Gastroesophageal sphincter (tissue), 4 donors: Measurements from ENCODE around the gene NOP53. TPM values are rescaled to one million over a fixed set of nuclear protein-coding genes. Genes with fewer than 3 reads are reported as not detected.

Source experiments
- ATAC-seq: fragments of 150-250 bp; one replicate; pipeline ENCODE4 v1.9.1; 2016; ENCODE audit warnings: mild to moderate bottlenecking, moderate library complexity
- H3K27ac ChIP-seq, 4 donors: fragments of 200-600 bp; sonication (generic) in 3 of 4; 1 replicate in 3 of 4; 2 replicates in 1 of 4; pipeline ENCODE4 v1.5.1; 2016 to 2019
- H3K27me3 ChIP-seq: fragments of 200-600 bp; sonication (generic); one replicate; pipeline ENCODE4 v1.5.1; 2019
- H3K36me3 ChIP-seq, 2 donors: fragments of 200-600 bp; sonication (generic); one replicate each; pipeline ENCODE4 v1.5.1; 2019; ENCODE audit warnings: control low read depth in 1 of 2
- H3K4me1 ChIP-seq, 3 donors: fragments of 200-600 bp; sonication (generic); 1 replicate in 2 of 3; 2 replicates in 1 of 3; pipeline ENCODE4 v1.5.1; 2016 to 2019; ENCODE audit warnings: control low read depth in 2 of 3
- H3K4me3 ChIP-seq, 2 donors: fragments of 200-600 bp; sonication (generic); one replicate each; pipeline ENCODE4 v1.5.1; 2019; ENCODE audit warnings: mild to moderate bottlenecking in 1 of 2, moderate library complexity in 1 of 2
- H3K9me3 ChIP-seq, 3 donors: fragments of 200-600 bp; sonication (generic); one replicate each; pipeline ENCODE4 v1.5.1; 2017 to 2019; ENCODE audit warnings: control low read depth in 2 of 3
- CTCF ChIP-seq, 4 experiments: fragments of 200-600 bp in 2 of 4; fragments of 450-650 bp in 2 of 4; sonication (generic) in 1 of 4; IDR thresholded peaks; one replicate each; pipeline ENCODE4 v1.5.1; 2017 to 2019; ENCODE audit warnings: antibody characterized with exemption in 4 of 4, mild to moderate bottlenecking in 2 of 4, moderate library complexity in 2 of 4
- EP300 ChIP-seq: sonication (generic); formaldehyde crosslinking; IDR thresholded peaks from one replicate; pipeline ENCODE4 v1.6.1; 2017; ENCODE audit warnings: antibody characterized with exemption, mild to moderate bottlenecking
- POLR2A ChIP-seq, 2 donors: fragments of 450-650 bp; IDR thresholded peaks; one replicate each; pipeline ENCODE4 v1.6.1; 2017; ENCODE audit warnings: antibody characterized with exemption in 2 of 2, mild to moderate bottlenecking in 2 of 2, moderate library complexity in 1 of 2
- POLR2AphosphoS5 ChIP-seq: sonication (generic); formaldehyde crosslinking; IDR thresholded peaks from one replicate; pipeline ENCODE4 v1.6.1; 2017; ENCODE audit warnings: antibody characterized with exemption
- WGBS, 2 donors: methylation state at CpG; one replicate each; pipeline ENCODE4 v1.1.5; 2018; ENCODE audit warnings: low coverage in 1 of 2; 5-methylcytosine and 5-hydroxymethylcytosine counted together
- total RNA-seq, 4 donors: library from RNA; depleted of rRNA; stranded (reverse); fragments of >200 nt; gene quantifications; one replicate each; pipeline ENCODE4 v1.1.0, GENCODE V29; 2016

Gene NOP53
- total RNA-seq, 4 donors from 2014 or later = 332 to 592 (median 362) TPM

- Histone ChIP-seq H3K36me3 (peaks cover 0 to 100% of the 10 kb centered on the region in 2 donors), H3K27me3 (no peaks in the 10 kb centered on the region), H3K4me3 (no peak overlapping the region), H3K4me1 (no peaks in the 10 kb centered on the region), H3K9me3 (no peaks in the 10 kb centered on the region), H3K27ac (no peak overlapping the region)
- 76 to 90% methylated on average over 7 to 8 of the region's 28 CpGs for WGBS, 2 donors
- TF ChIP-seq EP300 (no peak), POLR2A (IDR thresholded peaks at IDR 0.05) (no peak), CTCF (IDR thresholded peaks at IDR 0.05) (no peak), POLR2AphosphoS5 (no peak)
- ATAC-seq = no peak
Measured at GRCh38 chr19:47755762-47756626, 10.6 kb downstream of the NOP53 start.

- H3K9me3 ChIP-seq = no peaks in the 10 kb centered on the region
- H3K4me1 ChIP-seq = no peaks in the 10 kb centered on the region
- no peak overlapping the region for H3K27ac ChIP-seq
- 80% methylated on average over 1 of the region's 12 CpGs; no CpG with 5 or more reads in 1 of the 2 donors for WGBS, 2 donors
- peaks cover 0 to 94% of the 10 kb centered on the region in 2 donors for H3K36me3 ChIP-seq
- no peak for ATAC-seq
- TF ChIP-seq POLR2A (IDR thresholded peaks at IDR 0.05) = no peak
- TF ChIP-seq POLR2AphosphoS5 = no peak
- TF ChIP-seq CTCF (IDR thresholded peaks at IDR 0.05) = no peak
- TF ChIP-seq EP300 = no peak
- H3K4me3 ChIP-seq = no peak overlapping the region
- no peaks in the 10 kb centered on the region for H3K27me3 ChIP-seq
Measured at GRCh38 chr19:47756627-47756929, 11.2 kb downstream of the NOP53 start.

GRCh38 chr19:47756953-47757608 is 11.7 kb downstream of the NOP53 start:
- no peak for ATAC-seq
- TF ChIP-seq POLR2AphosphoS5 (no peak), CTCF (IDR thresholded peaks at IDR 0.05) (no peak), EP300 (no peak), POLR2A (IDR thresholded peaks at IDR 0.05) (no peak)
- 75% methylated on average over 7 of the region's 22 CpGs; no CpG with 5 or more reads in 1 of the 2 donors for WGBS, 2 donors
- Histone ChIP-seq H3K9me3 (no peaks in the 10 kb centered on the region), H3K27me3 (no peaks in the 10 kb centered on the region), H3K4me3 (no peak overlapping the region), H3K36me3 (peaks cover 0 to 89% of the 10 kb centered on the region in 2 donors), H3K27ac (no peak overlapping the region), H3K4me1 (no peaks in the 10 kb centered on the region)

GRCh38 chr19:47757617-47758442 is 12.5 kb downstream of the NOP53 start:
- Histone ChIP-seq H3K36me3 (peaks cover 0 to 81% of the 10 kb centered on the region in 2 donors), H3K27me3 (no peaks in the 10 kb centered on the region), H3K27ac (no peak overlapping the region), H3K4me3 (no peak overlapping the region), H3K4me1 (peaks cover 0 to 2% (median 0%) of the 10 kb centered on the region in 3 donors), H3K9me3 (no peaks in the 10 kb centered on the region)
- no peak for ATAC-seq
- TF ChIP-seq CTCF (IDR thresholded peaks at IDR 0.05) (no peak), POLR2AphosphoS5 (no peak), EP300 (no peak)
- WGBS, 2 donors = 69 to 77% methylated on average over 6 to 9 of the region's 14 CpGs
